Measurements from ENCODE around the gene NOC4L.

GRCh38 chr12:132175496-132176384 lies 31.5 kb downstream of the NOC4L start:
- TF ChIP-seq CTCF (IDR thresholded peaks at IDR 0.05) = no peak
- no peak for TF ChIP-seq ZFX (IDR thresholded peaks at IDR 0.05; ENCODE audit: borderline replicate concordance)
